HEK293 (cell line): ENCODE data around the gene RPS6KC1.

Source experiments
- CTCF ChIA-PET: fragments of 350-600 bp; formaldehyde crosslinking; extraction: SDS; loops from one replicate; lab custom pipeline; 2021; ENCODE audit warnings: antibody characterized with exemption; lab: Yijun Ruan, JAX
- POLR2A ChIA-PET: fragments of 300-600 bp; formaldehyde crosslinking; extraction: SDS; loops from one replicate; lab custom pipeline; 2020; ENCODE audit warnings: antibody characterized with exemption, inconsistent platforms; lab: Yijun Ruan, JAX
- H3K27ac ChIP-seq: fragments of 200-500 bp; sonication (Bioruptor generic); 2 replicates; pipeline ENCODE4 v1.5.1; 2014; ENCODE audit warnings: low read depth, low read length, control low read depth, inconsistent platforms; ENCODE audit errors: extremely low read depth
- H3K36me3 ChIP-seq, 2 experiments: fragments of 200-500 bp in 1 of 2; sonication (Bioruptor generic) in 1 of 2; 1 replicate in 1 of 2; 2 replicates in 1 of 2; pipeline ENCODE4 v1.5.1; 2014 to 2017; ENCODE audit warnings: inconsistent platforms in 2 of 2, low read length in 2 of 2; ENCODE audit not compliant: control insufficient read depth in 2 of 2, insufficient read depth in 1 of 2
- H3K4me1 ChIP-seq: fragments of 200-500 bp; sonication (Bioruptor generic); 2 replicates; pipeline ENCODE4 v1.5.1; 2014; ENCODE audit warnings: mild to moderate bottlenecking, low read length, inconsistent platforms; ENCODE audit not compliant: control insufficient read depth, insufficient read depth
- H3K4me3 ChIP-seq: 2 replicates; pipeline ENCODE4 v1.5.1; 2011; ENCODE audit warnings: low read depth, mild to moderate bottlenecking, control low read depth, low read length, moderate library complexity
- H3K9me3 ChIP-seq: fragments of 200-500 bp; sonication (Bioruptor generic); 2 replicates; pipeline ENCODE4 v1.5.1; 2014; ENCODE audit warnings: low read depth, low read length, inconsistent platforms; ENCODE audit not compliant: control insufficient read depth, insufficient read depth
- BCL11A ChIP-seq: fragments of 450-650 bp; formaldehyde crosslinking; IDR thresholded peaks from 2 replicates; pipeline ENCODE4 v1.5.1; 2016; ENCODE audit warnings: low read depth, missing biosample characterization, missing genetic modification characterization
- BCL6B ChIP-seq: fragments of 450-650 bp; formaldehyde crosslinking; IDR thresholded peaks from 2 replicates; pipeline ENCODE4 v1.5.1; 2017; ENCODE audit warnings: missing biosample characterization, missing genetic modification characterization
- KLF17 ChIP-seq: fragments of 450-650 bp; formaldehyde crosslinking; IDR thresholded peaks from 2 replicates; pipeline ENCODE4 v1.5.1; 2016; ENCODE audit warnings: missing biosample characterization, missing genetic modification characterization
- SP3 ChIP-seq: fragments of 450-650 bp; formaldehyde crosslinking; IDR thresholded peaks from 2 replicates; pipeline ENCODE4 v1.5.1; 2016; ENCODE audit warnings: missing biosample characterization, missing genetic modification characterization
- ZNF132 ChIP-seq: fragments of 450-650 bp; formaldehyde crosslinking; IDR thresholded peaks from 2 replicates; pipeline ENCODE4 v1.5.1; 2017; ENCODE audit warnings: missing biosample characterization, missing genetic modification characterization, borderline replicate concordance
- ZNF211 ChIP-seq: fragments of 450-650 bp; formaldehyde crosslinking; IDR thresholded peaks from 2 replicates; pipeline ENCODE4 v1.5.1; 2016; ENCODE audit warnings: low read depth, missing biosample characterization, missing genetic modification characterization
- ZNF280D ChIP-seq: fragments of 450-650 bp; formaldehyde crosslinking; IDR thresholded peaks from 2 replicates; pipeline ENCODE4 v1.5.1; 2016; ENCODE audit warnings: missing biosample characterization, missing genetic modification characterization
- ZNF529 ChIP-seq: fragments of 450-650 bp; formaldehyde crosslinking; IDR thresholded peaks from 2 replicates; pipeline ENCODE4 v1.5.1; 2017; ENCODE audit warnings: missing genetic modification characterization, missing biosample characterization; ENCODE audit not compliant: insufficient replicate concordance
- ZNF560 ChIP-seq: fragments of 450-650 bp; formaldehyde crosslinking; IDR thresholded peaks from 2 replicates; pipeline ENCODE4 v1.5.1; 2017; ENCODE audit warnings: missing biosample characterization, missing genetic modification characterization, borderline replicate concordance
- ZNF561 ChIP-seq: fragments of 450-650 bp; IDR thresholded peaks from 2 replicates; pipeline ENCODE4 v1.5.1; 2018; ENCODE audit warnings: missing biosample characterization, missing genetic modification characterization, borderline replicate concordance
- ZNF571 ChIP-seq: fragments of 450-650 bp; formaldehyde crosslinking; IDR thresholded peaks from 2 replicates; pipeline ENCODE4 v1.5.0; 2017; ENCODE audit warnings: missing biosample characterization, missing genetic modification characterization
- ZNF585B ChIP-seq: fragments of 450-650 bp; formaldehyde crosslinking; IDR thresholded peaks from 2 replicates; pipeline ENCODE4 v1.5.1; 2016; ENCODE audit warnings: missing biosample characterization, missing genetic modification characterization
- ZNF692 ChIP-seq: fragments of 450-650 bp; formaldehyde crosslinking; IDR thresholded peaks from 2 replicates; pipeline ENCODE4 v1.5.1; 2016; ENCODE audit warnings: missing biosample characterization, missing genetic modification characterization
- ZNF785 ChIP-seq: fragments of 450-650 bp; formaldehyde crosslinking; IDR thresholded peaks from 2 replicates; pipeline ENCODE4 v1.5.1; 2016; ENCODE audit warnings: missing biosample characterization, missing genetic modification characterization
- ZNF837 ChIP-seq: fragments of 450-650 bp; formaldehyde crosslinking; IDR thresholded peaks from 2 replicates; pipeline ENCODE4 v1.5.1; 2016; ENCODE audit warnings: missing biosample characterization, missing genetic modification characterization
- TF ChIP-seq, protein P1 (sequence below): fragments of 450-650 bp; formaldehyde crosslinking; IDR thresholded peaks from 2 replicates; pipeline ENCODE4 v1.5.1; 2016; ENCODE audit warnings: missing biosample characterization, missing genetic modification characterization, low read depth

Gene RPS6KC1

DNA sequence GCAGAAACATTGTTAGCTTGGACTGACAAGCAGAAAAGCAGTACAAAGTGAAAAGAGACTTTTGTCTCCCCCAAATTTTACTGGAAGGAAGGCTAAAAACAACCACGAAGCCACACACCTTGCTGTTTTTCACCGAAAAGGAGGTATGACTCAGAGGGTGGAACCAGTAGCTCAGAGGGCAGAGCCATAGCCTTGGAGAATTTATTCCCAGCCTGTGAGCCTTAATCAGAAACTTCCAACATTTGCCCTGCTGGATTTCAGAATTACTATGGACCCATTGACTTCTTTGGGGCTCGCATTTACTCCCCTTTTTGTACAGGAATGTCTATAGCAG lies 32.0 kb downstream of the RPS6KC1 start (continued):
- TF ChIP-seq BCL6B (tag by site-specific recombination) (no peak), ZNF132 (tag by site-specific recombination) (no peak), KLF17 (no peak)

GRCh38 chr1:213087911-213088310 lies 36.9 kb downstream of the RPS6KC1 start:
- TF ChIP-seq KLF17 (no peak), ZNF837 (tag by site-specific recombination) (no peak), SP3 (tag by site-specific recombination) (no peak), BCL11A (tag by site-specific recombination) (no peak), ZNF585B (no peak), ZNF571 (tag by site-specific recombination) (no peak), ZNF692 (no peak), ZNF211 (tag by site-specific recombination) (no peak), ZNF785 (tag by site-specific recombination) (no peak), ZNF561 (tag by site-specific recombination) (no peak), ZNF529 (tag by site-specific recombination) (no peak), ZNF280D (tag by site-specific recombination) (no peak), ZNF560 (tag by site-specific recombination) (no peak)
- TF ChIP-seq, protein P1, sequence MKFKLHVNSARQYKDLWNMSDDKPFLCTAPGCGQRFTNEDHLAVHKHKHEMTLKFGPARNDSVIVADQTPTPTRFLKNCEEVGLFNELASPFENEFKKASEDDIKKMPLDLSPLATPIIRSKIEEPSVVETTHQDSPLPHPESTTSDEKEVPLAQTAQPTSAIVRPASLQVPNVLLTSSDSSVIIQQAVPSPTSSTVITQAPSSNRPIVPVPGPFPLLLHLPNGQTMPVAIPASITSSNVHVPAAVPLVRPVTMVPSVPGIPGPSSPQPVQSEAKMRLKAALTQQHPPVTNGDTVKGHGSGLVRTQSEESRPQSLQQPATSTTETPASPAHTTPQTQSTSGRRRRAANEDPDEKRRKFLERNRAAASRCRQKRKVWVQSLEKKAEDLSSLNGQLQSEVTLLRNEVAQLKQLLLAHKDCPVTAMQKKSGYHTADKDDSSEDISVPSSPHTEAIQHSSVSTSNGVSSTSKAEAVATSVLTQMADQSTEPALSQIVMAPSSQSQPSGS (tag by site-specific recombination) = no peak
- Histone ChIP-seq H3K9me3 (no peaks in the 10 kb centered on the region), H3K27ac (no peak overlapping the region), H3K4me3 (no peak overlapping the region), H3K36me3 (peaks cover 0 to 26% of the 10 kb centered on the region in 2 experiments; a peak in 1 of 3 replicates), H3K4me1 (no peaks in the 10 kb centered on the region)
- POLR2A ChIA-PET = no interaction called here
- CTCF ChIA-PET = no interaction called here
